ENCODE results near the gene PRDM16. TPM values are rescaled to one million over a fixed set of nuclear protein-coding genes. Genes with fewer than 3 reads are reported as not detected.

The PRDM16 gene
- total and polyA plus RNA-seq, 2 of the 13 experiments (the other 11 are each of a cell fraction or from before 2014, with no cell fraction given): 0.15 to 0.81 TPM

DNA sequence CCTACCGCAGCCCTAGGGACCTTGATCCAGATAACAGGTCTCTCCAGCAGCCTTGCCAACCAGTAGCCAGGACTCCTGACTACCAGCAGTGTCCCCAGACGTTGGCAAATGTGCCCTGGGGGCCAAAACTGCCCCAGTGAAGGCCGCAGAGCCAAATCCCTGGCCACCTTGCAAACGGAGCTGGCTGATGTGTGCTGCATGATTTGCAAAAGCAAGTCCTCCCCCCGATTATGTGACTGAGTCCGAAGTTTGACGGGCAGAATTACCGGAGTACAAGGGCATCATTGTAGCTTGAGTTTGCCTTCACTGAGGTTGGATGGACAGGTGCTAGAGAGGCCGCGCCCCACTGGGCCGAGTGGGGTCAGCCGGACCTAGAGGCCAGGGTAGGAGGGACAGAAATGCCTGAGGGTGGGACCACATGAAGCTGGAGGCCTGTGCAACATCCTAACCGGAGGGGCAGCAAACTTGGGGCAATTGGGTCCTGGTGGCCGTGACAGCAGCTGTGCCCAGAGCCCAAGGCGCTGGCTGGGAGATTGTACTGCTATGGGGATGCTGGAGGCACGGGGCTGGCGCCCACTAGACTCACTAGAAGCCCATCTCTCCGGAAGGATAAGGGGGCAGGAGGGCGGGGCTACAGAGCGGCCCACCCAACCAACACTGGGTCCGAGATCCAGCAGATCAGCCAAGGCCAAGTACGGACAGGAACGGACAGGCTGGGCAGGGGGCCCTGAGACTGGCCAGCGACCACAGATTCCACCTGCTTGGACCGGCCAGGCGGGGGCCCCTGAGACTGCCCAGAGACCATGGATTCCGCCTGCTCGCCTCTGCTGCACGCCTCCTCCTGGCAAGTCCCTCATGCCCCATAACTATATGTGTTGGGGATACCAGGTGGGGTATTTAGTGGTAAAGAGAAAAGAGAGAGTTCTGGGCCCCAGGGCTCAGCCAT lies 388.2 kb downstream of the PRDM16 start (continued):
- TF ChIP-seq SNAPC4 (CRISPR knock-in tag; IDR thresholded peaks at IDR 0.05) (peak; percentile 77; the same call in 1 of the 2 replicates), SETDB1 (CRISPR knock-in tag; IDR thresholded peaks at IDR 0.05; ENCODE audit: borderline replicate concordance) (no peak), ZNF264 (CRISPR knock-in tag; IDR thresholded peaks at IDR 0.05) (no peak), JDP2 (CRISPR knock-in tag; IDR thresholded peaks at IDR 0.05; ENCODE audit: borderline replicate concordance) (no peak), HNRNPLL (IDR thresholded peaks at IDR 0.05; ENCODE audit: low read depth, low read length, poor library complexity, severe bottlenecking) (peak; percentile 30), IKZF1 (IDR thresholded peaks at IDR 0.05) (no peak), ZNF546 (CRISPR knock-in tag; conservative IDR thresholded peaks at IDR 0.05) (no peak), PRPF4 (IDR thresholded peaks at IDR 0.05; ENCODE audit: low read depth, low read length, poor library complexity, severe bottlenecking) (no peak), SOX5 (CRISPR knock-in tag; IDR thresholded peaks at IDR 0.05; ENCODE audit: borderline replicate concordance) (0 out of 2 replicates have a peak, but pooled peaks have one; percentile 6), CCDC6 (CRISPR knock-in tag; IDR thresholded peaks at IDR 0.05) (no peak), ARHGAP35 (CRISPR knock-in tag; IDR thresholded peaks at IDR 0.05; ENCODE audit: borderline replicate concordance) (no peak), MLLT10 (CRISPR knock-in tag; IDR thresholded peaks at IDR 0.05) (no peak), CBX1 (IDR thresholded peaks at IDR 0.05; ENCODE audit: low read depth) (no peak)
- TF ChIP-seq, protein P1, sequence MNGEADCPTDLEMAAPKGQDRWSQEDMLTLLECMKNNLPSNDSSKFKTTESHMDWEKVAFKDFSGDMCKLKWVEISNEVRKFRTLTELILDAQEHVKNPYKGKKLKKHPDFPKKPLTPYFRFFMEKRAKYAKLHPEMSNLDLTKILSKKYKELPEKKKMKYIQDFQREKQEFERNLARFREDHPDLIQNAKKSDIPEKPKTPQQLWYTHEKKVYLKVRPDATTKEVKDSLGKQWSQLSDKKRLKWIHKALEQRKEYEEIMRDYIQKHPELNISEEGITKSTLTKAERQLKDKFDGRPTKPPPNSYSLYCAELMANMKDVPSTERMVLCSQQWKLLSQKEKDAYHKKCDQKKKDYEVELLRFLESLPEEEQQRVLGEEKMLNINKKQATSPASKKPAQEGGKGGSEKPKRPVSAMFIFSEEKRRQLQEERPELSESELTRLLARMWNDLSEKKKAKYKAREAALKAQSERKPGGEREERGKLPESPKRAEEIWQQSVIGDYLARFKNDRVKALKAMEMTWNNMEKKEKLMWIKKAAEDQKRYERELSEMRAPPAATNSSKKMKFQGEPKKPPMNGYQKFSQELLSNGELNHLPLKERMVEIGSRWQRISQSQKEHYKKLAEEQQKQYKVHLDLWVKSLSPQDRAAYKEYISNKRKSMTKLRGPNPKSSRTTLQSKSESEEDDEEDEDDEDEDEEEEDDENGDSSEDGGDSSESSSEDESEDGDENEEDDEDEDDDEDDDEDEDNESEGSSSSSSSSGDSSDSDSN (CRISPR knock-in tag; IDR thresholded peaks at IDR 0.05): peak; percentile 71
